ENCODE data around the gene PTPRN2. TPM values are rescaled to one million over a fixed set of nuclear protein-coding genes. Genes with fewer than 3 reads are reported as not detected.

The PTPRN2 gene
- total and polyA plus RNA-seq, 2 of the 13 experiments (the other 11 are each of a cell fraction or from before 2014, with no cell fraction given), result 2.5 to 24.2 TPM

DNA sequence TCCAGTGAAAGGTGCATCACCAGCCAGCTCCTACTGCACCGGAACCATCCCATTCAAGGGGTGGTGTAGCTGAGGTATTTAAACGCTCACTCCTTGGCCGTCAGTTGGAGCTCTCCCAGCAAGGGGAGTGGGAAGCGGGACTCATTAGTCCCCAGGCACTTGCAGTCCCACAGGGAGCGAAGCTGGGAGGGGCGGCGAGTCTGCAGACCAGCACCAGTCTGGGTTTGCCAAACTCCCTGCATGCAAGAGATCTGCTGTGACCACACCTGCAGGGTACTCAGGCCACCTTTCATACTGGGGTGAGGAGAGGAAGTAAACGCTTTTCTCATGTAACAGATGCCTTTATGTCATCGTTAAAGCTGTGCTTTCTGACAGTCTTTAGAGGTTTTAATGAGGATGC, 187.9 kb downstream of the PTPRN2 start:
- TF ChIP-seq XRCC5 (optimal IDR thresholded peaks at IDR 0.05; ENCODE audit: low read length) (no peak), AGO1 (IDR thresholded peaks at IDR 0.05; ENCODE audit: low read depth, low read length, poor library complexity, severe bottlenecking) (no peak), ZNF615 (CRISPR knock-in tag; IDR thresholded peaks at IDR 0.05; ENCODE audit: borderline replicate concordance) (no peak), ASH2L (IDR thresholded peaks at IDR 0.05; ENCODE audit: insufficient read length, low read depth, low read length) (no peak), SNRNP70 (IDR thresholded peaks at IDR 0.05; ENCODE audit: low read depth, low read length) (no peak), NR3C1 (CRISPR knock-in tag; IDR thresholded peaks at IDR 0.05) (no peak), NFATC3 (CRISPR knock-in tag; IDR thresholded peaks at IDR 0.05) (no peak), CERS6 (CRISPR knock-in tag; IDR thresholded peaks at IDR 0.05) (no peak), ZNF331 (CRISPR knock-in tag; IDR thresholded peaks at IDR 0.05) (no peak), TCF7L2 (IDR thresholded peaks at IDR 0.05; ENCODE audit: low read depth, low read length) (no peak), LBX2 (CRISPR knock-in tag; IDR thresholded peaks at IDR 0.05; ENCODE audit: borderline replicate concordance) (no peak), ZNF816 (CRISPR knock-in tag; IDR thresholded peaks at IDR 0.05; ENCODE audit: borderline replicate concordance) (no peak), DNMT1 (CRISPR knock-in tag; IDR thresholded peaks at IDR 0.05) (no peak), ZNF530 (CRISPR knock-in tag; IDR thresholded peaks at IDR 0.05; ENCODE audit: low read depth) (no peak), ZBTB43 (CRISPR knock-in tag; conservative IDR thresholded peaks at IDR 0.05) (no peak)
- TF ChIP-seq, protein P1, sequence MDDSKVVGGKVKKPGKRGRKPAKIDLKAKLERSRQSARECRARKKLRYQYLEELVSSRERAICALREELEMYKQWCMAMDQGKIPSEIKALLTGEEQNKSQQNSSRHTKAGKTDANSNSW (CRISPR knock-in tag; IDR thresholded peaks at IDR 0.05; ENCODE audit: borderline replicate concordance), result no peak
- TF ChIP-seq, protein P2, sequence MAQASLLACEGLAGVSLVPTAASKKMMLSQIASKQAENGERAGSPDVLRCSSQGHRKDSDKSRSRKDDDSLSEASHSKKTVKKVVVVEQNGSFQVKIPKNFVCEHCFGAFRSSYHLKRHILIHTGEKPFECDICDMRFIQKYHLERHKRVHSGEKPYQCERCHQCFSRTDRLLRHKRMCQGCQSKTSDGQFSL (CRISPR knock-in tag; IDR thresholded peaks at IDR 0.05), result no peak
- peaks cover 25% of the 10 kb centered on the region for H3K4me1 ChIP-seq (ENCODE audit: insufficient read depth, low read length)
- FAIRE-seq (no peak), ATAC-seq (no peak), DNase-seq (ENCODE audit: low spot score) (no peak)
- intact Hi-C loops (cut with micrococcal nuclease; ENCODE audit: unreplicated experiment), result no loop called here
- no peaks in the 10 kb centered on the region for H3K79me2 ChIP-seq (ENCODE audit: insufficient read depth, low read length)
- ChIA-PET CTCF (ENCODE audit: low intra/inter-chr PET ratio, low total read pairs) (no interaction called here), POLR2A (no interaction called here)
- no peak overlapping the region for H3K27ac ChIP-seq (ENCODE audit: extremely low read length, insufficient read depth, low read length)
- no TSS peak for BruUV-seq (replicated peaks)
- H3K36me3 ChIP-seq (replicated peaks in 1 of 2; ENCODE audit: control insufficient read depth in 1 of 2, insufficient read depth in 2 of 2, low read length in 2 of 2), result no peaks in the 10 kb centered on the region
- H4K20me1 ChIP-seq (ENCODE audit: insufficient read depth, low read length), result peaks cover 61% of the 10 kb centered on the region
- no peak overlapping the region for H3K4me3 ChIP-seq (replicated peaks in 1 of 3; ENCODE audit: insufficient read depth in 1 of 3, low read depth in 2 of 3, low read length in 3 of 3)
- no peaks in the 10 kb centered on the region for H3K27me3 ChIP-seq (ENCODE audit: control insufficient read depth in 1 of 2, insufficient read depth in 2 of 2, low read length in 2 of 2)
- H3K4me2 ChIP-seq (ENCODE audit: low read depth, low read length), result no peak overlapping the region
- 86% methylated on average over 7 of the region's 9 CpGs for WGBS (ENCODE audit: low lambda C conversion rate)
- peaks cover 9% of the 10 kb centered on the region; the same call in 1 of the 2 replicates for H3K9me3 ChIP-seq (ENCODE audit: low read length)
- in situ Hi-C loops (cut with HindIII; ENCODE audit: extremely low pct_ligation_motif_present, low pct_unique_long_range_greater_than_20kb), result no loop called here
- no peak overlapping the region for H3K9ac ChIP-seq (ENCODE audit: insufficient read depth, low read depth, low read length)
- no peak overlapping the region for H2AFZ ChIP-seq (ENCODE audit: low read length)
